ENCODE results near the gene RNF169. TPM values are rescaled to one million over a fixed set of nuclear protein-coding genes. Genes with fewer than 3 reads are reported as not detected.

The RNF169 gene
- total RNA-seq, 1 experiment from 2014 or later = 14.7 TPM

DNA sequence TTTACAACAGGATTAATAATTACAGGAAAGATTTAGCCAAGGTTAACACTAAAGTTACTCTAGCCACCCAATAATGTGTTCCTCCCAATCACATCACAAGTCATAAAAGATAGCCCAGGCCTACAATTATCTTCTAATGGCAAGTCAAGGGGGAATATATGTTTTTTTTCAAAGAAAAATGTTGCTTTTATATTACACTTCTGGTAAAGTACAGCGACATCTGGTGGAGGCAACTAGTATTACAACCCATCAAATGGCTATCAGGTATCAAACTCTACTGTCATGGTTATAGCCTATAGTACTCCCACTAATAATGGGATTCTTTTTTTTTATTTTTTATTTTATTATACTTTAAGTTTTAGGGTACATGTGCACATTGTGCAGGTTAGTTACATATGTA is 128.5 kb downstream of the RNF169 start:
- in situ Hi-C loops (cut with HindIII; ENCODE audit: low pct_unique_long_range_greater_than_20kb, low sequenced_read_pairs) = no loop called here
- peak; percentile 40 for DNase-seq (ENCODE audit: low read depth, low spot score)

Small RNA genes lying within 50 kb of the gene (small RNA-seq; reads per million reads assigned to genes)
- 0 reads per million in 2 experiments for gene MIR4696
- 0 reads per million in 2 experiments for gene RN7SL239P

Other genes starting within 250 kb of the RNF169 start
- gene POLD3, start 156.3 kb upstream of the RNF169 start, total RNA-seq (2014; rRNA removed; shearing (Covaris generic)) = 16.1 and 17.5 TPM in 2 replicates
- 3.6 TPM in 1 of 2 replicates, not detected in the other for gene CHRDL2, start 17.4 kb upstream of the RNF169 start, total RNA-seq (2014; rRNA removed; shearing (Covaris generic))
- 25.5 and 30.0 TPM in 2 replicates for gene XRRA1, start 200.2 kb downstream of the RNF169 start, total RNA-seq (2014; rRNA removed; shearing (Covaris generic))
- 166 and 168 TPM in 2 replicates for gene SPCS2, start 200.4 kb downstream of the RNF169 start, total RNA-seq (2014; rRNA removed; shearing (Covaris generic))
- gene NEU3, start 240.1 kb downstream of the RNF169 start, total RNA-seq (2014; rRNA removed; shearing (Covaris generic)) = 46.8 and 50.8 TPM in 2 replicates